GM18508 (cell line): ENCODE measurements around the gene GRM5.
"Not testable (repeated sequence)": the region's sequence is repeated elsewhere in the genome, so short reads cannot be mapped to it uniquely, and the experiment has no call there.

ENCODE experiments used
- ATAC-seq: cut with Tn5 transposase; IDR thresholded peaks from one replicate; pipeline ENCODE4 v1.9.1; 2021; ENCODE audit warnings: moderate number of reproducible peaks; ENCODE audit not compliant: insufficient read depth, unreplicated experiment

GRM5 gene

DNA sequence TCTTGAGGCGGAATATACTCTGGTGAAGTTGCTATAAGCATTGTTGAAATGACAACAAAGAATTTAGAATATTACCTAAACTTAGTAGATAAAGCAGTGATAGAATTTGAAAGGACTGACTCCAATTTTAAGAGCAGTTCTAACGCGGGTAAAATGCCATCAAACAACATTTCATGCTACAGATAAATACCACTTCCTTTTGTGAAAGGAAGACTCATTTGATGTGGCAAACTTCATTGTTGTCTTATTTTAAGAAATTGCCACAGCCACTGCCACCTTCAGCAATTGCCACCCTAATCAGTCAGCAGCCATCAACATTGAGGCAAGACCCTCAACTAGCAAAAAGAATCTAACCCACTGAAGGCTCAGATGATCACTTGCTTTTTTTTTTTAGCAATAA, 220.8 kb downstream of the GRM5 start:
- ATAC-seq, result not testable (repeated sequence)

DNA sequence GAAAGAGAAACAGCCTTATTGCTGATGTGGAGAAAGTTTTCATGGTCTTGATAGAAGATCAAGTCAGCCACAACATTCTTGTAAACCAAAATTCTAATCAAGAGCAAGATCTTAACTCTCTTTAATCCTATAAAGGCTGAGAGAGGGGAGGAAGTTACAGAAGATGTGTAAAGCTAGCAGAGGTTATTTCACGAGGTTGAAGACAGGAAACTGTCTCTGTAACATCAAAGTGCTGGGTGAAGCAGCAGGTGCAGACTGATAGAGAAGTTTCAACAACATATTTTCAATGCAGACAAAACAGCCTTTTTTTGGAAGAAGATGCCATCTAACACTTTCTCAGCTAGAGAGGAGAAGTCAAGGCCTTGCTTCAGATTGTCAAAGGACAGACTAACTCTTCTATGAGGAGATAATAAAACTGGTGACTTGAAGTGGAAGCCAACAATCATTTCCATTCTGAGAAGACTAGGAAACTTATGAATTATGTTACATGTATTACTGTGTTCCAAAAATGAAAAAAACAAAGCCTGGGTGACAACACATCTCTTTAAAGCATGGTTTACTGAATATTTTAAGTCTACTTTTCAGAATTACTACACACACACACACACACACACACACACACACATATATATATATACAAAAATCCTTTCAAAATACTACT, 221.9 kb downstream of the GRM5 start:
- ATAC-seq, result not testable (repeated sequence)

DNA sequence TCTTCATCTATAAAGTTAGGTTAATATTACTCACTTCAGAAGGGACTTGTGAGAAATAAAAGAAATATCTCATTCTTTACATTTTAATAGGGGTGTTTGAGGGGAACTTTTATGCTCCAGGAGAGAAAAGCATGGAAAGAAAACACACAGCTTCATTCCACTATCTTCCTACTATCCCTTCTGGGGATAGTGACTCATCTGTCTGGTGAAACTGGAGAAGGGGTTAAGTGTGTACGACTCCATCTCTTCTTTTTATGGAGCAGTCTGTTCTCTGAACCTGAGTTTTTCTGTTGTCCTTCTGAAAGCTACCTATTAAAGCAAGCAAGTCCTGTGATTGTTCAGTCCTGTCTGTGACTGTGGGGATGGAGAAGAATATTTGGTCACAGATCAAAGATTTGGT, 227.6 kb downstream of the GRM5 start:
- not testable (repeated sequence) for ATAC-seq

DNA sequence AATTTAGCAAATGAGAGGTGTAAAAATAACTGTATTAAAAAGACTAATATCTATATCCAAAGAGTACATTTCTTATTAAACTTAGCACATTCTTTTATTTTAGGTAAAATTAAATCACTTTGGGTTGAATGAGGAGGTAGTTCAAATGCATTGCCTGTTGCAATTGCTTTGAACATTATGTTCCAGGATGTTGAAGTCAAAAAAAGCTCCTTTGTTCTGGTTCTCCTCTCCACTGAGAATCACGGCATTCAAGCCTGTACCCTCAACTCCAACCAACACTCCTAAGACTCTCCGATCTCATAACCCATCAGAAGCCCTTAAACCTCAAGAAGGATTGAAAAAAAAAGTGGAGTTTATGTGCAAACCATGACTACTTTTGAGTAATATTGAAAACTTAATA, 230.1 kb downstream of the GRM5 start:
- ATAC-seq, result not testable (repeated sequence)

DNA sequence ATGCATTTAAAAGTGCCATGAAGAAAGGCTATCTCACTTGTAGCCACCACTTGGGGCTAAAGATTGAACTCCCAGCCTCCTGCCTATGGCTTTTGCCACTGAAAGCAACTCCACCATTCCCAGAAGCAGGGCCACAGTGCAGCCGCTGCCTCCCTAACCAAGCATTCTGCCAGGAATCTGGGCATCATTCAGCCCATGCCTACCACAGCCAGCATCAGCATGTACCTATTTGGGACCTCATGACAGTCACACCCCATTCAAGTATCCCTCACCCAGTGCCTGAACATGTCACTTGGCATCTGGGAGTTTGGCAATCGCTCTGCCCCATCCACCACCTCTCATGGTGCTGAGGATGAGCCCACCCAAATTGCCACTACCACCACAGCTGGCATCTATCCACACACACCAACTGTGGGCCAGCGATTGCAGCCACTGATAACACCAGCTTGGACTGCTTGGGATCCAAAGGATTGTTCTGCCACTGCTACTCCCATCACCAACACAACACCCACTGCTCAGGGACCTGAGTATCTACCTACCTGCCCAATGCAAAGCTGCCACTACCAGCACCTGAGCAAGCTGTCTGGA, 234.4 kb downstream of the GRM5 start:
- no peak for ATAC-seq

DNA sequence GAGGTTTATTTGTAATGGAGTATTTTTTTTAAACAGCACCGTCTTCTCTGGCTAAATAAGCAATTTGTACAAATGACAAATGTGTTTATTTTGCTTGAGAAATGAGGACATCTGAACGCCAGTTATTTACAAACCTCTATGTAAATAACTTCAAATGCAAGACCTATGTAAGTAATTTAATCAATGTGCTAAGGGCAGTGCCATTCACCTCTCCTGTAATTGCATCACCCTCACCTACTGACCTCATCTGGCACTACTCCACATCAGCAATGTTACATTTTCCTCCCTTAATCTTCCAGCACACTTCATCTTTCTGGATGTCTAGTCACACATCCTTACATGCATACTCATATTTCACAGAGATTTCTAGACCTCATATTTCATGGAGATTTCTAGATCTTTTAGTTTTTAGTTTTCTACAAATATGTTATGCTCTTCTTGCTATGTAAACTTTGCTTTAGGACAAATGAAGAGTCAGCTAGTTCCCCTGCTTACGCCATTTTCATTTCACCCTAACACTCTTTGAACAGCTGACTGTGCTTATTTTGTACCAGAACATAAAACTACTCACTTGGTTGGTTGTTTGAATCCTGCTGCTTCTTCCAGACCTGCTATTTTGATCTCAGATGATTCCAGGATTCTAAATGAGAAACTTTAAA, 238.6 kb downstream of the GRM5 start:
- ATAC-seq, result no peak

DNA sequence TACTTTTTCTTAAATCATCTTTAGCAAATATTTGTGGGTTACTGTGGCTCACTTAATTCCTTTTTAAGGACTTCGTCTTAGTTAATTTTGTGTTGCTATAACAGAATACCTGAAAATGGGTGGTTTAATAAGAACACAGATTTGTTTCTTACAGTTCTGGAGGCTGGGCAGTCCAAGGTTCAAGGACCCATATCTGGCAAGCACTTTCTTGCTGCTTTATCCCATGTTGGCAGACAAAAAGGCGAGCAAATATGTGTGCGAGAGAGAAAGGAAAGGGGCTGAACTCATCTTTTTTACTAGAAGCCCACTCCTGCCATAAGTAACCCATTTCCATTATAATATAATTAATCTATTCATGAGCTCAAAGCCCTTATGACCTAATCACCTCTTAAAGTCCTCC, 246.2 kb downstream of the GRM5 start:
- no peak for ATAC-seq

DNA sequence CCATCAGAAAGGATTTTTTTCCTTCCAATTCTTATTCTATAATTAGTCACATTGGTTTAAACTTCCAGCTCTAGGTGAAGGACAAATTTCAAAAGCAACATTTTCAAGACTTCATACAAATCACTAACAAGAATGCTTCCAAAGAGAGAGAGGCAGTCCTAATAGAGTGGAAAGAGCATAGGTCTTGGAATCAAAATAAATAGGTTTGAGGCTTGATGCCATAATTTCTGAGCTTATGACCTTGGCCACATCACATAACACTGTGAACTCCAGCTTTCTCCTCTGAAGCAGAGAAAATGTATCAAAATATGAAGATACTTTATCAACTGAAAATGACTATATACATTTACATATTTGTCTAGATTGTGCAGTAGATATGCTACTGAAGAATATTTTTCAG, 246.8 kb downstream of the GRM5 start:
- no peak for ATAC-seq

DNA sequence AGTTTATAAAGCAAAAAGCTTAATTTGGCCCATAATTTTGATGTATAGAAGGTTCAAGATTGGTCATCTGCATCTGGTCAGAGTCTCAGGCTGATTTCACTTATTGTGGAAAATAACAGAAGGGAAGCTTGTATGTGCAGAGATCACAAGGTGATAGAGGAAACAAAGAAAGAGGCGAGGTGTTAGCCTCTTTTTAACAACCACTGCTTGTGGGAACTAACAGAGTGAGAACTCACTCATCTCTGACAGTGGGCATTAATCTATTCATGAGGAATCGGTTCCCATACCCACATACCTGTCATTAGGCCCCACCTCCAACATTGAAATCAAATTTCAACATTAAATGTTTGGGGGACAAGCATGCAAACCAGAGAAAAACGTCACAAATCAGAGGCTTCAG, 250.3 kb downstream of the GRM5 start:
- no peak for ATAC-seq

DNA sequence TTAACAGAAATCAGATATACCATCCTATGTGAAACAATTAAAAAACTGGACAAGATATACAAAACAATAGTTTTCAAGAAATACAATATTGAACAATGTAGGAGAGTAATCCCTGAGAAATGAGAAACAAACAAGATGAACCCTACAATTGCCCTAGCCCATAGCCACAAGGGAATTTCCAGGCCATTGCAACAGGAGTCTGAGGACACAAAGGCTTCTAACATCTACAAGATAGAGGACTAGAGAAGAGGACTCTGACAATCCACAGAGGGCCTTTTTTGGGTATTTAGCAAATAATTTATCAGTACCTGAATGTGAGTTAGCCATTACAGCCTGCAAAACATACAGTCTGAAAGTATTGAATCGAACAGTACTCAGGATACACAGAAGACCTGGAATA, 251.7 kb downstream of the GRM5 start:
- peak; percentile 37 for ATAC-seq

DNA sequence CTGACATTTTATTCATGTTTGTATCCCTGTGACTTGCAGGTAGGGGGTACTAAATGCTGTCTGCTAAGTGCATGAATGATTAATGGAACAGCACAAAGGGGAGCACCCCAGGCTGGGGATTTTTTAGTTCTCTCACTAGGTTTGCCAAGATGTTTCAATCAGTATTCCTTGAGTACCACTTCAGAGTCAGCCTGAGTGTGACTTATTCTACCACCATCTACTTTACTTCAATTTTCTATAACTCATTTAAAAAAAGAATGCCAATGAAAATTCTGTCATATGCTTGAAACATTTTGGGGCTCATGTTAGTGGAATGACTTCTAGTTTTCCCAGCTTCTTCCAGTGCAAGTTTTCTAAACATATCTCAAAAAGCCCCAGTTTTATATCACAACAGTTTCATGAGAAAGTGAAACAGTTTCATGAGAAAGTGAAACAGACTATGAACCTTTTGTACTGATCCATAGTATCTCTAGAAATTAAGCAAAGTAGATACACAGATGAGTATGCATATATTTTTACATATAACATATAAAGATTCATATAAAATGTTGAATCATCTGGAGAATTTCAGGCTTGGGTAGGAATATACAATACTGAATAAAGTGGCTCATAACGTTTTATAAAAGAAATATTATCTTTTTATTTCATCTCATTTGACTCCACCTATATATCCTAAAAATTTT, 252.4 kb downstream of the GRM5 start:
- ATAC-seq, result peak; percentile 73

DNA sequence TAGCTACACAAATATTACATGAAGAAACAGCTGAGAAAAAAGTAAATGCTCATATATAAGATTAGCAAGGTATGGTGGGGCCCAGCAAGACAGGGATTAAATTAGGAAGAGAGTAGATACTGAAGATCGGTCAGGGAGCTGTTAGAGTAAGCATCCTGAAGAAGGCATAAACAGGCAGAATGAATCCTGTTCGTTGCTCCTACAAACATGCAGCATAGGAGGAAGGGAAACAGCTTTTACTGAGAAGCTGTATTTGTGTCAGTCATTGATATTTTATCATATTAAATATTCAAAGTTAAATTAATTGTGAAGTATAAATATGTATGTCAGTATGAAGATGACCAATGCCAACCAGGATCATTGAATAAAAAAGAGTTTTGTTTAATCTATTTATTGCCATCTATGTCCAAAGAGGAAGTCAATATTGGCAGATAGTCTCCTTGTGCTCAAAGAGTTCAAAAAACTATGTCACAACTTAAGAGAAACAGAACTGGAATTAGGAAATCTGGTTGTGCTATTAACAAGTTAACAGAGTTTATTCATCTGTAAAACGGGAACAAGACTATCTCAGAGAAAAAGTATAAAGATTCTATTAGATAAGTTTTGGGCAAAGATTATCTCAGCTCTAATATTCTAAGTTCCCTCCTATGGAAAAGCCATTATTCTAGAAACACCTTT, 255.2 kb downstream of the GRM5 start:
- no peak for ATAC-seq

DNA sequence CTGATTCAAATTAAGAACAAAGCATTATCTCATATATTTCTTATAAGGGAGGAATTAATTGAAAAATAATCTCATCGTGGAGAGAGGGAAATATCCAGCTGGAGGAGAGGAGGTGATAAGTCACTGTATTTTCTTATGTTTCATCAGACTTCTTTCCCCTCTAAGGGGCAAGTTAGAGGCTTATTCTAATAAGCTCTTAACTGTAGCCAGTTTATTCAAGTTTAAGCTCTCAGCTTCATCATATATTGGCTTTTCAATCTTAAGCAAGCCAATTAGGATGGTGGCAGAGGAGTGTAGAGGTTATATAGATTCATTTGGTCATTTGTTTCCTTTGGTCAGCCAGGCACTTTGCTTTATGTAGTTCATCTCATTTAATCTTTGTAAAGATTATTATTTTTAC, 256.7 kb downstream of the GRM5 start:
- no peak for ATAC-seq

DNA sequence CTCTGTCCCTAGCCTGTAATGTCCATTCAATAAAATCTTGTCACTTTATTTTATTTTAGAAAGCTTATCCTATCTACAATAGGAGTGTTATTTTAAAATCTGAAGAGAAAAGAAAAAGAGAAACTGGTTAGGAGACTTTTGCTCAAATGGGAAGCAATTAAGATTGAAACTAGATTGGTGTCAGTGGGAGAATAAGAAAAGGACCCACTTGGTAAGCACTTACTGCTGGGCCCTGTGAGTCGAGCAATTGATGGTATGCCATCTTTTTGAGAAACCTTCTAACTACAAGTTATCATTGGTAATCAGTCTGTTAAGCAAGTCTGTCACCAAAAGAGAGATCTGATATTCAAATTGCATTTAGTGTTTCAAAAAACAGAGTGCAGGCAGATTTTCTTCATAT, 258.4 kb downstream of the GRM5 start:
- no peak for ATAC-seq

DNA sequence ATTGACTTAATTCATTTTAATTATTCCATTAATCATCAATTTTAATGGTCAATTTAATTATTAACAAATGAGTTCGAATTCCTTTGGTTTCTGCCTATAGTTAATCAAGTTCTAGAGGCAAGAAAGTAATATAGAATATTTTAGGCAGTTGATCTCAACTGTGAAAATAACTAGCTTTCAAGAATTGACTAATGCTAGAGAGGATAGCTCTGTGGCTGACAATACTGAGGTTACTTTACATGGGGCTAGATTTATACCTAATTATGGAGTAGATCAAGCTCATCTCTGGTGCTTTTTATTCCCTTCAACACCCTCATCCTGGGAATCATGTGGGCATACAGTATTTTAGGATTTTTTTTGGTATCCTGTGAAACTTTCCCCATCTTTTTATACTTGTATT, 259.4 kb downstream of the GRM5 start:
- no peak for ATAC-seq

DNA sequence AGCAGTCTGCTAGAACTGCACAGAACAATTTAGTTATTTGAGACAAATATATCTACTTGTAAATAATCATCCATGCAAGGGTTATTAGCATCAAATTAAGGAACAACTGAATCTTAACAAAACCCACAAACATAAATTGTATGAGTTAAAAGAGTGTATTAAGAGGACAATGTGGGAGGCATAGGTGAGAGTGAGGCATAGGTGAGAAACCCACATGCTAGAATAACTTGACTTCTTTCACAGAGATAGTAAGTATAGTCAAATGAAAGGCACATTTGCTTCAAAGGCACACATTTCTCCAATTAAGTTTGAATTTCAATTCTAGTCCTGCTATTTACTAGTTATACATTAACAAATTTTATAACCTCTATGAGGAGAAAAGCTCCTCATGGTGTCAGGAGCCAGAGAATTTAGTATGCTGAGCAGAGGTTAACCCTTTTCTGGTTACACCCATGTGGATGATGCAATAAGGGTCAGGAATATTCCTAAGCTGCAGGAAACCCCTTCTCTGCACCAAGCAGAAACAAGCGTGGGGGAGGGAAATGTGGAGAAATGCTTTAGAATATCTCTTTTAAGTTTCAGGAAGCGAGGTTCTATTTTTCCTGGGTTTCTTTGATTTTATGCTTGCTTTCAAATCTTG, 264.2 kb downstream of the GRM5 start:
- ATAC-seq, result no peak

DNA sequence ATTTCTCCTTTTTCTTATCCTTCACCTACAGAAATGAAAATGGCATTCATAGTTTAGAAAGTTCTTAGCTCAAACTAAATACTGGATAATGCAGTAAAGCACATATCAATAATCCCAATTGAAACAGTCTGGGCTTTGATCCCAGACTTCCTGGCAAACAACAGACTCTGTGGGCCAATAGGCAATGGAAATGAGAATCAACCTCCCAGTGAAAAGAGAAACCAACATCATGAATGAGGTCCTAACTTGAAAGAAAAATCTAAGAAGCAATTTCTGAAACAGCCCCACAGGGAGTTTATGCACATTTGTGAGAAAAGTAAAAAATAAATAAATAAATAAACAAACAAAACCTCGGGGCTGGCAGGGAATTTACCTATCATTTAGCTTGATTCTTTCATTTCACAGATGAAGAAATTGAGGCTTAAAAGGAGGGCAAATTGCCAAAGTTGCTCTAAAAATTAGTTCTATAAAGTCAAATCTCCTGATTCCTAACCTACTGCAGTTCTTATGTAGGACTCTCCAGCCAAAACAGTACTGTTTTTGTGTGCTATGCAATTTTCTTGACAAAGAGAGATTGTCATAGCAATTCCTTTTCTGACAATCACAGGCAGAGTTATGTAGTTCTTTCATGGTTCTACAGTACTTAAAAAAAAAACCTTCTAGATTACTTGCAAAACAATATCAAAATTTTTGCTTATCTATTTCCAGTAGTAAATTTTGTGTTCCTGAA, 265.8 kb downstream of the GRM5 start:
- ATAC-seq, result no peak

DNA sequence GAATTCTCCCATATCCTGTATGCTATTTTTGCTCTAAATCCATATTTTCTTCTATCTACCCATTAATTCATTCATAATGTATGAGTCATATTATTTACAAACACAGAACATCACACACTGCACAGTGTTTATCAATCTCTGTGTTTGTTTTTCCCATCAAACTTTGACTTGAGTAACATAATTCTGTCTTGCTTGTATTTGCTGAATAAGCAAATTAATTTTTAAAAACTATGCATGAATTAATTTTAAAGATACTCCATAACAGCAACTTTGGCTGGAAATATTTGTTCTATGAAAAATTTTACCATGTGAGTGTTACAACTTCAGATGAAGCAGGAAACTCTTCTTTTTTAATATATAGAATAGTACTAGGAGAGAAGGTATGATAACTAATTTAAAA, 275.6 kb downstream of the GRM5 start:
- no peak for ATAC-seq

DNA sequence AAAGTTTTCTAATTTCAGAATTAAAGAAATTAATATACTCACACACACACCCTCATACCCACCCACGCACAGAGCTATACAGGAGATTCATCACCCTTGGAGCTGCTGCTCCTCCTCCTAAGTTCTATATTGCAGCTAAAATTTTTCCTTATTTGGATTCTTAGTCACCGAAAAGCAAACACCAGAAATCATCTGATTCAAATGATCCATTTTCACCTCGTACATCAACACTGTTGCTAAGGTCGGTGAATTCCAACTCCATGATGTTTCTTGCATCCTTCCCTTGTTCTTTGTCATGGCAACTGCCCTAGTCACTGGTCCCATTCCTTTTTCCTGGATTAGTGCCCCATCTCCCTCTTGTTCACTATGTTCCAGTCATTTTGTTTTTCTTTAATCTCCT, 286.2 kb downstream of the GRM5 start:
- no peak for ATAC-seq
